Lower leg skin (tissue), 4 donors: ENCODE data around the gene DZIP1. TPM values are rescaled to one million over a fixed set of nuclear protein-coding genes. Genes with fewer than 3 reads are reported as not detected.

Experiments
- DNase-seq, 2 donors: peaks; one replicate each; pipeline ENCODE4 v3.0.0-alpha.2; 2019; ENCODE audit warnings: low spot score in 2 of 2
- H3K4me3 ChIP-seq: fragments of 200-600 bp; sonication (generic); 2 replicates; pipeline ENCODE4 v1.5.1; 2017; ENCODE audit warnings: mild to moderate bottlenecking, low read depth; ENCODE audit not compliant: poor library complexity, severe bottlenecking
- CTCF ChIP-seq, 3 donors: fragments of 450-650 bp; IDR thresholded peaks; one replicate each; pipeline ENCODE4 v1.5.1; 2016; ENCODE audit warnings: antibody characterized with exemption in 3 of 3, mild to moderate bottlenecking in 3 of 3, moderate library complexity in 2 of 3
- POLR2A ChIP-seq, 2 donors: fragments of 450-650 bp; IDR thresholded peaks; one replicate each; pipeline ENCODE4 v1.6.1; 2016 to 2017; ENCODE audit warnings: antibody characterized with exemption in 2 of 2, mild to moderate bottlenecking in 1 of 2, moderate library complexity in 1 of 2
- WGBS, 2 donors: methylation state at CpG; one replicate each; pipeline ENCODE4 v1.1.5; 2018; 5-methylcytosine and 5-hydroxymethylcytosine counted together
- intact Hi-C: fragments of 100-400 bp; cut with DNase I; formaldehyde crosslinking; loops from one replicate; pipeline ENCODE4 v1.15.0; 2023; ENCODE audit warnings: low total_unique reads
- total RNA-seq, 4 donors: library from RNA; depleted of rRNA; stranded (reverse); fragments of >200 nt; gene quantifications; one replicate each; pipeline ENCODE4 v1.1.0, GENCODE V29; 2016

DZIP1 gene
- total RNA-seq, 4 donors from 2014 or later = 0.42 to 2.7 (median 1.8) TPM

GRCh38 chr13:95641291-95642027 is 3.0 kb downstream of the DZIP1 start:
- WGBS, 2 donors = 44 to 70% methylated on average over 27 to 34 of the region's 58 CpGs
- intact Hi-C loops = no loop called here
- TF ChIP-seq POLR2A (IDR thresholded peaks at IDR 0.05) = no peak
- no peak for TF ChIP-seq CTCF (IDR thresholded peaks at IDR 0.05)
- H3K4me3 ChIP-seq = no peak overlapping the region
- no peak for DNase-seq

GRCh38 chr13:95636853-95637252 is 7.7 kb downstream of the DZIP1 start:
- no peak for DNase-seq
- TF ChIP-seq POLR2A (IDR thresholded peaks at IDR 0.05) = no peak
- no peak for TF ChIP-seq CTCF (IDR thresholded peaks at IDR 0.05)
- intact Hi-C loops = no loop called here
- H3K4me3 ChIP-seq = no peak overlapping the region

- H3K4me3 ChIP-seq = no peak overlapping the region
- intact Hi-C loops = no loop called here
- DNase-seq = no peak
- WGBS, 2 donors = 85% methylated on average over 3 of the region's 3 CpGs
- TF ChIP-seq CTCF (IDR thresholded peaks at IDR 0.05) (no peak), POLR2A (IDR thresholded peaks at IDR 0.05) (no peak)
These were observed 13.9 kb downstream of the DZIP1 start for GRCh38 chr13:95630593-95630992.

GRCh38 chr13:95629071-95629470 is 15.4 kb downstream of the DZIP1 start:
- DNase-seq = no peak
- H3K4me3 ChIP-seq = no peak overlapping the region
- intact Hi-C loops = no loop called here
- 86 to 87% methylated on average over 4 of the region's 4 CpGs for WGBS, 2 donors
- TF ChIP-seq CTCF (IDR thresholded peaks at IDR 0.05) (no peak), POLR2A (IDR thresholded peaks at IDR 0.05) (no peak)

- DNase-seq = no peak
- H3K4me3 ChIP-seq = no peak overlapping the region
- TF ChIP-seq CTCF (IDR thresholded peaks at IDR 0.05) (no peak), POLR2A (IDR thresholded peaks at IDR 0.05) (no peak)
- 93 to 95% methylated on average over 1 of the region's 1 CpG for whole genome bisulfite sequencing, 2 donors
- intact Hi-C loops = no loop called here
These were observed 16.0 kb downstream of the DZIP1 start for GRCh38 chr13:95628488-95628887.

GRCh38 chr13:95627590-95627989 is 16.9 kb downstream of the DZIP1 start:
- no peak overlapping the region for H3K4me3 ChIP-seq
- 97 to 100% methylated on average over 1 of the region's 1 CpG for WGBS, 2 donors

More at GRCh38 chr13:95627590-95627989, 16.9 kb downstream of the DZIP1 start:
- intact Hi-C loops = no loop called here
- TF ChIP-seq CTCF (IDR thresholded peaks at IDR 0.05) = no peak
- no peak for TF ChIP-seq POLR2A (IDR thresholded peaks at IDR 0.05)
- no peak for DNase-seq
